Panc1 (cell line): ENCODE data around the gene DDX31. TPM values are rescaled to one million over a fixed set of nuclear protein-coding genes. Genes with fewer than 3 reads are reported as not detected.

Experiments
- ATAC-seq: fragments of 200-7000 bp; cut with Tn5 transposase; 2 replicates; pipeline ENCODE4 v1.9.1; 2020; ENCODE audit warnings: mild to moderate bottlenecking, moderate library complexity
- BruUV-seq: library from RNA; stranded (reverse); fragments of 400-500 nt; replicated peaks from 2 replicates; lab custom pipeline; 2021; lab: Mats Ljungman, UMichigan
- CTCF ChIA-PET: fragments of 300-600 bp; sonication (Branson Sonifier 250); formaldehyde crosslinking; loops from one replicate; lab custom pipeline; 2022; ENCODE audit warnings: antibody characterized with exemption; lab: Charles Lee
- POLR2A ChIA-PET: fragments of 300-600 bp; sonication (Branson Sonifier 250); formaldehyde crosslinking; loops from one replicate; lab custom pipeline; 2022; ENCODE audit warnings: antibody characterized with exemption; lab: Charles Lee
- DNase-seq: peaks from one replicate; pipeline ENCODE4 v3.0.0-alpha.2; 2010; ENCODE audit warnings: low read depth, low spot score
- H3K27ac ChIP-seq: 2 replicates; pipeline ENCODE4 v1.5.1; 2011; ENCODE audit warnings: mild to moderate bottlenecking, low read length, inconsistent platforms
- H3K27me3 ChIP-seq: fragments of 200-500 bp; sonication (Bioruptor generic); 2 replicates; pipeline ENCODE4 v1.6.0; 2014; ENCODE audit warnings: low read length, inconsistent platforms; ENCODE audit not compliant: control insufficient read depth, insufficient read depth
- H3K36me3 ChIP-seq: fragments of 200-500 bp; sonication (Bioruptor generic); 2 replicates; pipeline ENCODE4 v1.5.1; 2014; ENCODE audit warnings: inconsistent platforms, mild to moderate bottlenecking, low read length, moderate library complexity; ENCODE audit not compliant: control insufficient read depth, insufficient read depth
- H3K4me1 ChIP-seq: 2 replicates; pipeline ENCODE4 v1.5.1; 2011; ENCODE audit warnings: inconsistent platforms, mild to moderate bottlenecking, low read length, moderate library complexity; ENCODE audit not compliant: control insufficient read depth, insufficient read depth
- H3K4me3 ChIP-seq, 2 experiments: 2 replicates each; pipeline ENCODE4 v1.5.1; 2011 to 2012; ENCODE audit warnings: low read depth in 2 of 2, low read length in 2 of 2, mild to moderate bottlenecking in 2 of 2, inconsistent platforms in 1 of 2, moderate library complexity in 1 of 2
- H3K9me3 ChIP-seq: fragments of 200-500 bp; sonication (Bioruptor generic); 2 replicates; pipeline ENCODE4 v1.5.1; 2014; ENCODE audit warnings: low read depth, mild to moderate bottlenecking, inconsistent platforms, low read length, moderate library complexity; ENCODE audit not compliant: control insufficient read depth, insufficient read depth
- CTCF ChIP-seq: fragments of 450-650 bp; IDR thresholded peaks from 2 replicates; pipeline ENCODE4 v1.5.1; 2017; ENCODE audit warnings: mild to moderate bottlenecking
- POLR2AphosphoS5 ChIP-seq: IDR thresholded peaks from 2 replicates; pipeline ENCODE4 v1.6.1; 2012; ENCODE audit warnings: mild to moderate bottlenecking, low read depth, low read length, moderate library complexity
- REST ChIP-seq, 2 experiments: IDR thresholded peaks; 2 replicates each; pipeline ENCODE4 v1.6.1; 2011 to 2012; ENCODE audit warnings: low read depth in 2 of 2, control low read depth in 1 of 2, low read length in 1 of 2, mild to moderate bottlenecking in 1 of 2, moderate library complexity in 1 of 2; ENCODE audit not compliant: insufficient read depth in 1 of 2
- SIN3A ChIP-seq: IDR thresholded peaks from 2 replicates; pipeline ENCODE4 v1.6.1; 2012; ENCODE audit warnings: low read depth, mild to moderate bottlenecking, low read length, moderate library complexity, borderline replicate concordance; ENCODE audit not compliant: insufficient read depth
- TCF7L2 ChIP-seq: IDR thresholded peaks from 2 replicates; pipeline ENCODE4 v1.6.1; 2011; ENCODE audit warnings: mild to moderate bottlenecking, low read depth, low read length, inconsistent platforms
- in situ Hi-C: cut with HindIII; loops from 2 replicates; pipeline ENCODE4 v1.10.0; 2016; ENCODE audit warnings: low sequenced_read_pairs, low pct_unique_long_range_greater_than_20kb
- intact Hi-C: fragments of 100-400 bp; cut with micrococcal nuclease; formaldehyde crosslinking; loops from one replicate; pipeline ENCODE4 v1.10.0; 2022; ENCODE audit not compliant: unreplicated experiment
- total RNA-seq: library from RNA; stranded (reverse); gene quantifications from one replicate; pipeline ENCODE4 v1.2.1, GENCODE V29; 2021; ENCODE audit not compliant: unreplicated experiment

Gene DDX31
- total RNA-seq, 1 experiment from 2014 or later: 17.5 TPM

GRCh38 chr9:132645711-132646110, 24.1 kb downstream of the DDX31 start:
- in situ Hi-C loops (no loop called here), intact Hi-C loops (no loop called here)
- ATAC-seq: no peak
- ChIA-PET POLR2A (no interaction called here), CTCF (no interaction called here)
- H3K27ac ChIP-seq: no peak overlapping the region
- H3K27me3 ChIP-seq: no peaks in the 10 kb centered on the region
- no TSS peak for BruUV-seq
- TF ChIP-seq CTCF (no peak), SIN3A (no peak), TCF7L2 (no peak), POLR2AphosphoS5 (no peak), REST (IDR thresholded peaks at IDR 0.05; ENCODE audit: insufficient read depth in 1 of 2, low read depth in 2 of 2, low read length in 1 of 2) (no peak)
- peaks cover 26% of the 10 kb centered on the region for H3K36me3 ChIP-seq
- no peak for DNase-seq
- no peak overlapping the region for H3K4me3 ChIP-seq
- H3K9me3 ChIP-seq: no peaks in the 10 kb centered on the region
- H3K4me1 ChIP-seq: no peaks in the 10 kb centered on the region

GRCh38 chr9:132645306-132645705, 24.5 kb downstream of the DDX31 start:
- DNase-seq: no peak
- intact Hi-C loops (no loop called here), in situ Hi-C loops (no loop called here)
- ChIA-PET POLR2A (no interaction called here), CTCF (no interaction called here)
- Histone ChIP-seq H3K27me3 (no peaks in the 10 kb centered on the region), H3K27ac (no peak overlapping the region), H3K4me3 (no peak overlapping the region), H3K4me1 (no peaks in the 10 kb centered on the region), H3K36me3 (peaks cover 24% of the 10 kb centered on the region), H3K9me3 (no peaks in the 10 kb centered on the region)
- TF ChIP-seq TCF7L2: no peak
- TF ChIP-seq REST (IDR thresholded peaks at IDR 0.05; ENCODE audit: insufficient read depth in 1 of 2, low read depth in 2 of 2, low read length in 1 of 2): no peak
- TF ChIP-seq POLR2AphosphoS5: no peak
- TF ChIP-seq SIN3A: no peak
- TF ChIP-seq CTCF: no peak
- no peak for ATAC-seq
- no TSS peak for BruUV-seq
